ENCODE results near the gene SDK2.

DNA sequence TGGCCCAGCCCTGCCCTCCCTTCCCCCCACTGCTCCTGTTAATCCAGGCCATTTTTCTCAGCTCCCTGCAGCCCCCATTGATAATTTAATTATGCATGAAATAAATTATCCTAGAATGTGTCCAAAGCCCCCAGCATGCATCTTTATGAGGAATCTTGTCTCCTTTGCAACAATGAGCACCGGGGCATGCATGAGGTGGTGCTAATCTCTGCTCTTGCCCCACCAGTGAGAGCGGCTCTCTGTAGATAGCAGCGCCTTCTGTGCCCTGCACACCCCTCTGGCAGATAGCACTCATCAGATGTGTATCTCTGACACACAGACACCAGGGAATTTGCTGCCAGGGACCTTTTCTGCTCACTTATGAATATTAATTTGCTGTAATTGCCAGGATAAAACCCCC lies 192.2 kb downstream of the SDK2 start:
- TF ChIP-seq, protein P1, sequence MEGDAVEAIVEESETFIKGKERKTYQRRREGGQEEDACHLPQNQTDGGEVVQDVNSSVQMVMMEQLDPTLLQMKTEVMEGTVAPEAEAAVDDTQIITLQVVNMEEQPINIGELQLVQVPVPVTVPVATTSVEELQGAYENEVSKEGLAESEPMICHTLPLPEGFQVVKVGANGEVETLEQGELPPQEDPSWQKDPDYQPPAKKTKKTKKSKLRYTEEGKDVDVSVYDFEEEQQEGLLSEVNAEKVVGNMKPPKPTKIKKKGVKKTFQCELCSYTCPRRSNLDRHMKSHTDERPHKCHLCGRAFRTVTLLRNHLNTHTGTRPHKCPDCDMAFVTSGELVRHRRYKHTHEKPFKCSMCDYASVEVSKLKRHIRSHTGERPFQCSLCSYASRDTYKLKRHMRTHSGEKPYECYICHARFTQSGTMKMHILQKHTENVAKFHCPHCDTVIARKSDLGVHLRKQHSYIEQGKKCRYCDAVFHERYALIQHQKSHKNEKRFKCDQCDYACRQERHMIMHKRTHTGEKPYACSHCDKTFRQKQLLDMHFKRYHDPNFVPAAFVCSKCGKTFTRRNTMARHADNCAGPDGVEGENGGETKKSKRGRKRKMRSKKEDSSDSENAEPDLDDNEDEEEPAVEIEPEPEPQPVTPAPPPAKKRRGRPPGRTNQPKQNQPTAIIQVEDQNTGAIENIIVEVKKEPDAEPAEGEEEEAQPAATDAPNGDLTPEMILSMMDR (IDR thresholded peaks at IDR 0.05) = no peak
- TF ChIP-seq POLR2A (IDR thresholded peaks at IDR 0.05) = no peak

Measured in thyroid gland (tissue), 4 donors.